HCT116 (cell line): Measurements from ENCODE around the gene FGD5. TPM values are rescaled to one million over a fixed set of nuclear protein-coding genes. Genes with fewer than 3 reads are reported as not detected.

ENCODE experiments used
- ATAC-seq: fragments of 200-7000 bp; cut with Tn5 transposase; 2 replicates; pipeline ENCODE4 v1.9.1; 2020; ENCODE audit warnings: mild to moderate bottlenecking, moderate library complexity
- BruUV-seq: library from RNA; stranded (reverse); fragments of 400-500 nt; replicated peaks from 2 replicates; lab custom pipeline; 2021; lab: Mats Ljungman, UMichigan
- CTCF ChIA-PET: fragments of 300-600 bp; sonication (Branson Sonifier 250); formaldehyde crosslinking; loops from one replicate; lab custom pipeline; 2021; ENCODE audit warnings: antibody characterized with exemption; lab: Charles Lee
- POLR2A ChIA-PET: fragments of 300-600, 350-600 bp; sonication (Branson Sonifier 250); formaldehyde crosslinking; loops from one replicate; lab custom pipeline; 2021; ENCODE audit warnings: antibody characterized with exemption; lab: Charles Lee
- RAD21 ChIA-PET, 2 experiments: fragments of 300-600 bp; sonication (Branson Sonifier 250); formaldehyde crosslinking; loops; one replicate each; lab custom pipeline; 2023; ENCODE audit warnings: low total read pairs in 2 of 2; ENCODE audit not compliant: uncharacterized antibody in 2 of 2, unreplicated experiment in 2 of 2, low non-redundant PET in 1 of 2; lab: Charles Lee
- DNase-seq: peaks from one replicate; pipeline ENCODE4 v3.0.0-alpha.2; 2010; ENCODE audit warnings: low read depth, low spot score
- H2AFZ ChIP-seq: fragments of 200-600 bp; shearing (Covaris generic), sonication (generic); 2 replicates; pipeline ENCODE4 v1.6.1; 2017; ENCODE audit warnings: low read depth, mixed run types, mixed read lengths, antibody characterized with exemption, low read length; ENCODE audit not compliant: poor library complexity, severe bottlenecking
- H3K27ac ChIP-seq: 2 replicates; pipeline ENCODE4 v1.5.1; 2012; ENCODE audit warnings: low read depth, low read length
- H3K27me3 ChIP-seq: fragments of 200-600 bp; sonication (generic); 2 replicates; pipeline ENCODE4 v1.6.1; 2016; ENCODE audit warnings: mixed run types, low read length, mixed read lengths; ENCODE audit not compliant: insufficient read depth
- H3K36me3 ChIP-seq, 2 experiments: fragments of 200-500 bp in 1 of 2; fragments of 200-600 bp in 1 of 2; sonication (Bioruptor generic) in 1 of 2; sonication (generic) in 1 of 2; 2 replicates each; pipeline versions ENCODE4 v1.5.1 to v1.6.1; 2014 to 2016; ENCODE audit warnings: low read length in 2 of 2, inconsistent platforms in 1 of 2, mixed read lengths in 1 of 2, mixed run types in 1 of 2; ENCODE audit not compliant: insufficient read depth in 2 of 2, control insufficient read depth in 1 of 2
- H3K4me1 ChIP-seq, 2 experiments: fragments of 200-600 bp in 1 of 2; sonication (generic) in 1 of 2; 2 replicates each; pipeline versions ENCODE4 v1.5.1 to v1.6.1; 2012 to 2017; ENCODE audit warnings: low read length in 2 of 2, inconsistent platforms in 1 of 2, mild to moderate bottlenecking in 1 of 2, mixed read lengths in 1 of 2, mixed run types in 1 of 2, moderate library complexity in 1 of 2; ENCODE audit not compliant: insufficient read depth in 2 of 2, control insufficient read depth in 1 of 2
- H3K4me2 ChIP-seq: fragments of 200-600 bp; sonication (generic); 2 replicates; pipeline ENCODE4 v1.6.1; 2017; ENCODE audit warnings: mixed run types, low read length, mixed read lengths
- H3K4me3 ChIP-seq, 2 experiments: fragments of 200-600 bp in 1 of 2; sonication (generic) in 1 of 2; replicated peaks in 1 of 2; 2 replicates each; pipeline ENCODE4 v1.5.1; 2011 to 2016; ENCODE audit warnings: low read length in 2 of 2, control low read depth in 1 of 2, low read depth in 1 of 2, mild to moderate bottlenecking in 1 of 2, mixed read lengths in 1 of 2, mixed run types in 1 of 2
- H3K79me2 ChIP-seq: fragments of 200-600 bp; sonication (generic); 2 replicates; pipeline ENCODE4 v1.6.1; 2017; ENCODE audit warnings: mild to moderate bottlenecking, mixed run types, low read length, moderate library complexity, mixed read lengths; ENCODE audit not compliant: insufficient read depth
- H3K9ac ChIP-seq: fragments of 200-600 bp; sonication (generic); 2 replicates; pipeline ENCODE4 v1.6.1; 2016; ENCODE audit warnings: low read length, mixed read lengths
- H3K9me2 ChIP-seq: fragments of 200-600 bp; sonication (generic), shearing (Covaris generic); 2 replicates; pipeline ENCODE4 v1.6.1; 2017; ENCODE audit warnings: mixed run types, mild to moderate bottlenecking, moderate library complexity; ENCODE audit not compliant: insufficient read depth
- H3K9me3 ChIP-seq, 2 experiments: fragments of 200-500 bp in 1 of 2; fragments of 200-600 bp in 1 of 2; sonication (Bioruptor generic) in 1 of 2; sonication (generic) in 1 of 2; 2 replicates each; pipeline ENCODE4 v1.6.1; 2014 to 2017; ENCODE audit warnings: low read length in 2 of 2, mixed read lengths in 2 of 2, inconsistent platforms in 1 of 2, low read depth in 1 of 2, mild to moderate bottlenecking in 1 of 2, mixed run types in 1 of 2, moderate library complexity in 1 of 2; ENCODE audit not compliant: control insufficient read depth in 1 of 2, insufficient read depth in 1 of 2
- H4K20me1 ChIP-seq: fragments of 200-600 bp; sonication (generic), shearing (Covaris generic); 2 replicates; pipeline ENCODE4 v1.6.1; 2017; ENCODE audit warnings: mixed run types, mild to moderate bottlenecking, moderate library complexity; ENCODE audit not compliant: insufficient read depth
- ATF3 ChIP-seq: IDR thresholded peaks from 2 replicates; pipeline ENCODE4 v1.6.1; 2012
- CEBPB ChIP-seq: IDR thresholded peaks from 2 replicates; pipeline ENCODE4 v1.6.1; 2012; ENCODE audit warnings: low read depth
- CTCF ChIP-seq, 3 experiments: fragments of 200-600 bp in 1 of 3; sonication (generic) in 1 of 3; IDR thresholded peaks in 2 of 3; conservative IDR thresholded peaks in 1 of 3; 2 replicates each; pipeline ENCODE4 v1.5.1; 2012 to 2017; ENCODE audit warnings: low read depth in 2 of 3, low read length in 2 of 3, antibody characterized with exemption in 1 of 3, borderline replicate concordance in 1 of 3, control low read depth in 1 of 3, mild to moderate bottlenecking in 1 of 3, mixed read lengths in 1 of 3, mixed run types in 1 of 3, moderate library complexity in 1 of 3; ENCODE audit not compliant: insufficient read depth in 1 of 3
- ELF1 ChIP-seq: IDR thresholded peaks from 2 replicates; pipeline ENCODE4 v1.6.1; 2012; ENCODE audit warnings: low read depth, borderline replicate concordance
- EZH2 ChIP-seq: fragments of 200-600 bp; sonication (generic); IDR thresholded peaks from 2 replicates; pipeline ENCODE4 v1.6.1; 2017; ENCODE audit warnings: antibody characterized with exemption, mixed run types
- JUND ChIP-seq: IDR thresholded peaks from 2 replicates; pipeline ENCODE4 v1.6.1; 2012
- POLR2AphosphoS5 ChIP-seq: IDR thresholded peaks from 2 replicates; pipeline ENCODE4 v1.6.1; 2011; ENCODE audit warnings: mild to moderate bottlenecking, low read depth, low read length, moderate library complexity
- RAD21 ChIP-seq: IDR thresholded peaks from 2 replicates; pipeline ENCODE4 v1.6.1; 2012; ENCODE audit warnings: low read depth, mild to moderate bottlenecking
- SIN3A ChIP-seq: IDR thresholded peaks from 2 replicates; pipeline ENCODE4 v1.6.1; 2012; ENCODE audit warnings: low read depth
- SRF ChIP-seq: IDR thresholded peaks from 2 replicates; pipeline ENCODE4 v1.6.1; 2012; ENCODE audit warnings: low read depth
- TCF7L2 ChIP-seq: IDR thresholded peaks from 2 replicates; pipeline ENCODE4 v1.7.0; 2011; ENCODE audit warnings: borderline replicate concordance, inconsistent platforms; ENCODE audit not compliant: insufficient read depth, insufficient read length; ENCODE audit errors: extremely low read depth
- ZBTB33 ChIP-seq: IDR thresholded peaks from 2 replicates; pipeline ENCODE4 v1.6.1; 2011; ENCODE audit warnings: mild to moderate bottlenecking, low read length, moderate library complexity; ENCODE audit not compliant: insufficient replicate concordance; ENCODE audit errors: extremely low read depth
- ZFX ChIP-seq: fragments of 450-650 bp; IDR thresholded peaks from 2 replicates; pipeline ENCODE4 v1.6.1; 2017
- ZNF274 ChIP-seq: fragments of 200-500 bp; sonication (Bioruptor generic); IDR thresholded peaks from 2 replicates; pipeline ENCODE4 v1.6.1; 2014; ENCODE audit warnings: mild to moderate bottlenecking, low read depth, low read length, inconsistent platforms
- intact Hi-C: fragments of 100-400 bp; cut with micrococcal nuclease; formaldehyde crosslinking; loops from 2 replicates; pipeline ENCODE4 v1.10.0; 2022
- total RNA-seq: library from RNA; stranded (reverse); gene quantifications from one replicate; pipeline ENCODE4 v1.2.1, GENCODE V29; 2021; ENCODE audit not compliant: unreplicated experiment

Gene FGD5
- total RNA-seq, 1 experiment from 2014 or later: 0.22 TPM

GRCh38 chr3:14927308-14927707 is 108.5 kb downstream of the FGD5 start:
- POLR2A ChIA-PET: no interaction called here
- intact Hi-C loops: loop anchor here (5.0 to 10.0 kb wide), 4 partner anchors 115 to 723 kb away; partner anchors contain the start of gene CAPN7

GRCh38 chr3:14929310-14930074 is 110.7 kb downstream of the FGD5 start:
- Histone ChIP-seq H3K9ac (no peak overlapping the region), H3K9me2 (no peaks in the 10 kb centered on the region), H2AFZ (no peak overlapping the region), H3K4me1 (peaks cover 0 to 3% of the 10 kb centered on the region in 2 experiments; a peak in 1 of 4 replicates), H4K20me1 (no peaks in the 10 kb centered on the region), H3K9me3 (no peaks in the 10 kb centered on the region), H3K27me3 (no peaks in the 10 kb centered on the region), H3K4me3 (no peak overlapping the region), H3K27ac (no peak overlapping the region), H3K4me2 (no peak overlapping the region), H3K36me3 (no peaks in the 10 kb centered on the region), H3K79me2 (no peaks in the 10 kb centered on the region)
- POLR2A ChIA-PET: no interaction called here
- intact Hi-C loops: loop anchor here (5.0 to 10.0 kb wide), 4 partner anchors 113 to 725 kb away; partner anchors contain the start of gene CAPN7
- no peak for DNase-seq
- CTCF ChIA-PET: no interaction called here
- no TSS peak for BruUV-seq
- ATAC-seq: no peak
- RAD21 ChIA-PET: no interaction called here
- no peak for TF ChIP-seq JUND
- TF ChIP-seq ELF1: no peak
- TF ChIP-seq SIN3A: no peak
- no peak for TF ChIP-seq CEBPB
- TF ChIP-seq EZH2: no peak
- TF ChIP-seq ZBTB33: no peak
- TF ChIP-seq SRF: no peak
- TF ChIP-seq CTCF (IDR thresholded peaks at IDR 0.05 in 2 of 3, conservative IDR thresholded peaks at IDR 0.05 in 1 of 3; ENCODE audit: borderline replicate concordance in 1 of 3, insufficient read depth in 1 of 3, low read depth in 2 of 3, low read length in 2 of 3): no peak
- no peak for TF ChIP-seq ATF3
- TF ChIP-seq TCF7L2: no peak
- TF ChIP-seq RAD21: no peak

More at GRCh38 chr3:14927308-14927707, 108.5 kb downstream of the FGD5 start:
- Histone ChIP-seq H4K20me1 (no peaks in the 10 kb centered on the region), H3K9me2 (no peaks in the 10 kb centered on the region)
- CTCF ChIA-PET: interaction anchor here (2.3 kb wide), 1 partner anchor 124 kb away, joined by 12 read pairs; no protein-coding TSS in a partner anchor
- ATAC-seq: no peak
- no peak for DNase-seq
- TF ChIP-seq ATF3: no peak
- no peak for TF ChIP-seq ZFX
- no peak for TF ChIP-seq POLR2AphosphoS5
- TF ChIP-seq TCF7L2: no peak
- no peak for TF ChIP-seq ZNF274
- TF ChIP-seq, all 23 proteins: peak for 0
- RAD21 ChIA-PET: interaction anchor here in 1 of 2 experiments (0.8 kb wide), 1 partner anchor 119 kb away, joined by 3 read pairs; no protein-coding TSS in a partner anchor
- Histone ChIP-seq H3K79me2 (no peaks in the 10 kb centered on the region), H3K4me2 (no peak overlapping the region), H3K36me3 (no peaks in the 10 kb centered on the region), H3K27me3 (no peaks in the 10 kb centered on the region), H3K9me3 (no peaks in the 10 kb centered on the region), H3K4me3 (no peak overlapping the region), H3K9ac (no peak overlapping the region), H2AFZ (no peak overlapping the region), H3K27ac (no peak overlapping the region), H3K4me1 (peaks cover 0 to 3% of the 10 kb centered on the region in 2 experiments; a peak in 1 of 4 replicates)
- BruUV-seq: no TSS peak
